Calu3 (cell line): Measurements from ENCODE around the gene ANKS1B. TPM values are rescaled to one million over a fixed set of nuclear protein-coding genes. Genes with fewer than 3 reads are reported as not detected.

Experiments used
- BruUV-seq: library from RNA; stranded (reverse); fragments of 400-500 nt; replicated peaks from 2 replicates; lab custom pipeline; 2021; lab: Mats Ljungman, UMichigan
- CTCF ChIA-PET: fragments of 300-600 bp; sonication (Branson Sonifier 250); formaldehyde crosslinking; loops from one replicate; lab custom pipeline; 2022; ENCODE audit warnings: antibody characterized with exemption; lab: Charles Lee
- DNase-seq: peaks from one replicate; pipeline ENCODE4 v3.0.0; 2022
- H3K27ac Mint-ChIP-seq: one replicate; pipeline ENCODE4 v1.8.0; 2022; ENCODE audit warnings: mixed read lengths; ENCODE audit not compliant: unreplicated experiment
- H3K27me3 Mint-ChIP-seq: one replicate; pipeline ENCODE4 v1.8.0; 2022; ENCODE audit warnings: mixed read lengths; ENCODE audit not compliant: unreplicated experiment
- H3K36me3 Mint-ChIP-seq: one replicate; pipeline ENCODE4 v1.8.0; 2022; ENCODE audit warnings: mild to moderate bottlenecking, moderate library complexity, mixed read lengths; ENCODE audit not compliant: insufficient read depth, unreplicated experiment
- H3K4me1 Mint-ChIP-seq: one replicate; pipeline ENCODE4 v1.8.0; 2022; ENCODE audit warnings: mild to moderate bottlenecking, low read depth, mixed read lengths; ENCODE audit not compliant: unreplicated experiment
- H3K4me3 Mint-ChIP-seq: one replicate; pipeline ENCODE4 v1.8.0; 2022; ENCODE audit warnings: mild to moderate bottlenecking, low read depth, moderate library complexity, mixed read lengths; ENCODE audit not compliant: unreplicated experiment
- H3K9me3 Mint-ChIP-seq: one replicate; pipeline ENCODE4 v1.8.0; 2022; ENCODE audit warnings: low read depth, mixed read lengths; ENCODE audit not compliant: unreplicated experiment
- intact Hi-C: fragments of 100-400 bp; cut with micrococcal nuclease; formaldehyde crosslinking; loops from one replicate; pipeline ENCODE4 v1.10.0; 2022; ENCODE audit not compliant: unreplicated experiment
- total RNA-seq: library from RNA; stranded (reverse); gene quantifications from 2 replicates; pipeline ENCODE4 v1.2.3, GENCODE V29; 2022
- TF ChIP-seq, protein P1 (sequence below): fragments of 200-600 bp; IDR thresholded peaks from one replicate; pipeline ENCODE4 v1.8.0; 2022; ENCODE audit warnings: antibody characterized with exemption; ENCODE audit not compliant: unreplicated experiment

Gene ANKS1B
- total RNA-seq, 1 experiment from 2014 or later = 1.7 TPM

DNA sequence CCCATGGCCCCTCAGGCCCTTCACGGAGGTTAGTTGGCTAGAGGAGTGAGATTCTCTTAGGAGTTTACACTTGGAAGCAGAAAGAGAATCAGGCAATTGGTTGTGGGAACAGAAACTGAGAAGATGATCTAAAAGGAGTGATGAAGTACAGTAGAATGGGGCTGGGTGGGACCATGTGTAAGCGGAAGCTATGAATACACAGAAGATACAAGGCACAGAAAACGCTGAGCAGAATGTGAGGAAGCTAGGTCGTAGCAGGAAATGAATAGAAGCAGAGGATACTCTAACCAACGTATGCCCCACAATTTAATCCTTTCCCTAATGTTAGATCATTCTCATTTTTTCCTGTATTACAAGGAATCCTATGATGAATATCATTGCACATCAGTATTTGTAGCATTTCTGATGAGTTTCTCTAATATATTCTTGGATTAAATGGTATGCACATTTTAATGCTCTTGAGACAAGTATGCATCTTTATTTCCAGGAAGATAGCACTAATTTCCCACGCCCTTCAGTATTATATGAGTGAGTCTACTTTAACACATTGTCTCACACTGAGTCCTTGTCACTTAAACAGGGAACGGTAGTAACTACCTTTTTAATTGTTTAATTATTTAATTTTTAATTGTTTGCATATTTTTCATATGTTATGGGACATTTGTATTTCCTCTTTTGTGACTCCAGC lies 1066.4 kb downstream of the ANKS1B start:
- Mint-ChIP-seq H3K27me3 (peaks cover 22% of the 10 kb centered on the region), H3K4me3 (no peak overlapping the region), H3K27ac (no peak overlapping the region), H3K4me1 (no peaks in the 10 kb centered on the region), H3K9me3 (no peaks in the 10 kb centered on the region), H3K36me3 (no peaks in the 10 kb centered on the region)
- TF ChIP-seq, protein P1, sequence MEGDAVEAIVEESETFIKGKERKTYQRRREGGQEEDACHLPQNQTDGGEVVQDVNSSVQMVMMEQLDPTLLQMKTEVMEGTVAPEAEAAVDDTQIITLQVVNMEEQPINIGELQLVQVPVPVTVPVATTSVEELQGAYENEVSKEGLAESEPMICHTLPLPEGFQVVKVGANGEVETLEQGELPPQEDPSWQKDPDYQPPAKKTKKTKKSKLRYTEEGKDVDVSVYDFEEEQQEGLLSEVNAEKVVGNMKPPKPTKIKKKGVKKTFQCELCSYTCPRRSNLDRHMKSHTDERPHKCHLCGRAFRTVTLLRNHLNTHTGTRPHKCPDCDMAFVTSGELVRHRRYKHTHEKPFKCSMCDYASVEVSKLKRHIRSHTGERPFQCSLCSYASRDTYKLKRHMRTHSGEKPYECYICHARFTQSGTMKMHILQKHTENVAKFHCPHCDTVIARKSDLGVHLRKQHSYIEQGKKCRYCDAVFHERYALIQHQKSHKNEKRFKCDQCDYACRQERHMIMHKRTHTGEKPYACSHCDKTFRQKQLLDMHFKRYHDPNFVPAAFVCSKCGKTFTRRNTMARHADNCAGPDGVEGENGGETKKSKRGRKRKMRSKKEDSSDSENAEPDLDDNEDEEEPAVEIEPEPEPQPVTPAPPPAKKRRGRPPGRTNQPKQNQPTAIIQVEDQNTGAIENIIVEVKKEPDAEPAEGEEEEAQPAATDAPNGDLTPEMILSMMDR = no peak
- intact Hi-C loops = no loop called here
- CTCF ChIA-PET = no interaction called here
- DNase-seq = no peak
- BruUV-seq = no TSS peak

DNA sequence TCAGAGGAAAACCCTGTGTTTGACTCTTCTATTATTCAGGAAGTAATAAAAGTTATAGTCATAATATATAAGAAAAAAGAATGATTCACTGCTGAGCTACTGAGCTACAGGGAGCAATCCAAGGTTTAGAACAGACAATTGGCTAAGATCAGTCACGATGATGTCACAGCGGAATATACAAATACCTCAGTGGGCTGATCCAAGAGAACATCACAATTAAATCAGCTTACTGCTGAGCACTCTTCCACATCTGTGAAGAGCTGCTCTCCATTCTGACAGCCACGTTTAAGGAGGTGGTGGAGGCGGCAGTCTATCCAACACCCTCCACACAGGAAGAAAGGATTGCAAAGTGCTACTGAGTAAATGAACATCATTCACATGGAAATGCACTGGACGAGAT lies 1068.6 kb downstream of the ANKS1B start:
- CTCF ChIA-PET = no interaction called here
- TF ChIP-seq, protein P1 = no peak
- no peaks in the 10 kb centered on the region for H3K36me3 Mint-ChIP-seq
- H3K27me3 Mint-ChIP-seq = peaks cover 14% of the 10 kb centered on the region
- no peaks in the 10 kb centered on the region for H3K4me1 Mint-ChIP-seq
- BruUV-seq = no TSS peak
- DNase-seq = no peak
- no peak overlapping the region for H3K4me3 Mint-ChIP-seq
- H3K9me3 Mint-ChIP-seq = no peaks in the 10 kb centered on the region
- intact Hi-C loops = no loop called here
- H3K27ac Mint-ChIP-seq = no peak overlapping the region

DNA sequence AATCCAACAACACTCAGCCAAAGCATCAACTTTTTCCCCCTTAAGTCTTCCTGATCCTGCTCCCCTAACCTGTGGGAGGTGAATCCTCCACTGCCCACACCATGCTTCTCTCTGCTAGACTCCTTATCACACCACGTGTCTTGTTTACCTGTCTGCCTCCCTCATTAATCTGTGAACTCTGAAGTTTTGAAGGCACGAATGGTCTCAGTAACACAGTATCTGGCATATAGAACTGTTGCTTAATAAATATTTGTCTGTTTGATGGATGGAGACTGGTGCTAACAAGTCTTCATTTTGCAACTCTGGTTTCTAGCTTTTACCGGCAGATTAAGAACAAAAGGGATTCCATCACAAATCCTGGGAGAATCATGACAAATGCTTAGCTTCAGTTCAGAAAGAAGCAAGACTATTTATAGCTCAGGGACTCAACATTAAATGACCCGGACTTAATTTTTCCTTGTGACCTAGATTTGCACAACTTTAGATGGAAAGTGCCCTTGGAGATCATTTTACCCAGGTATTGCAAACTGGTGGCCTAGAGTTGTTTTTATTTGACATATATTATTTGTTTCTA lies 1072.2 kb downstream of the ANKS1B start:
- Mint-ChIP-seq H3K4me3 (no peak overlapping the region), H3K36me3 (no peaks in the 10 kb centered on the region), H3K27ac (no peak overlapping the region), H3K4me1 (no peaks in the 10 kb centered on the region), H3K9me3 (no peaks in the 10 kb centered on the region), H3K27me3 (peaks cover 29% of the 10 kb centered on the region)
- no TSS peak for BruUV-seq
- DNase-seq = no peak
- intact Hi-C loops = no loop called here
- TF ChIP-seq, protein P1 = no peak
- CTCF ChIA-PET = no interaction called here

DNA sequence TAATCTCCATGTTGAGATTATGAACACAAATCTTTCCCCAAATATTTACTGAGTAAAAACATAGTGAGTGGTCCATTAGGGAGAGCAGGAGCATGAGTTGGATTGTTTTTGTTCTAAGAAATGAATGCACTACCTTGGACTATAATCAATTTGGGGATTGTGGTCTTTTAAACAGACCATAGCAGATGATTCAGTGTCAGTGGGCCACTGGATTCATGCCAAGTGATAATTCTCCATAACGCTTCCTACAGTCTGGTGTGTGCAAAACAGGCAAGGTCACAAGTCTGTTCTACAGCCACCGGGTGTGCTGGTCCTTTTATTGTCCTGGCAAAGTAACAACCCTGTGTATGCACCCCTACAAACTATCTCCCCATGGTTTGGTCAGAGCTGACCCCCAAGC lies 1073.3 kb downstream of the ANKS1B start:
- Mint-ChIP-seq H3K9me3 (no peaks in the 10 kb centered on the region), H3K4me3 (no peak overlapping the region)
- BruUV-seq = no TSS peak

More for the DNA sequence above, 1073.3 kb downstream of the ANKS1B start:
- H3K27ac Mint-ChIP-seq = no peak overlapping the region
- peaks cover 29% of the 10 kb centered on the region for H3K27me3 Mint-ChIP-seq
- H3K4me1 Mint-ChIP-seq = no peaks in the 10 kb centered on the region
- no peaks in the 10 kb centered on the region for H3K36me3 Mint-ChIP-seq
- TF ChIP-seq, protein P1 = no peak
- intact Hi-C loops = no loop called here
- CTCF ChIA-PET = no interaction called here
- no peak for DNase-seq
